Transverse colon (tissue), 4 donors: ENCODE results near the gene TTC36. TPM values are rescaled to one million over a fixed set of nuclear protein-coding genes. Genes with fewer than 3 reads are reported as not detected.

ENCODE experiments used
- DNase-seq: peaks from one replicate; pipeline ENCODE4 v3.0.0-alpha.2; 2019
- H3K27ac ChIP-seq, 4 donors: fragments of 200-600 bp; sonication (generic); 2 replicates each; pipeline ENCODE4 v1.5.1; 2016 to 2018; ENCODE audit warnings: inconsistent platforms in 4 of 4
- H3K27me3 ChIP-seq: fragments of 200-600 bp; sonication (generic); 2 replicates; pipeline ENCODE4 v1.5.1; 2017; ENCODE audit warnings: inconsistent platforms
- H3K36me3 ChIP-seq, 4 donors: fragments of 200-600 bp; sonication (generic); 2 replicates each; pipeline ENCODE4 v1.5.1; 2017 to 2019; ENCODE audit warnings: inconsistent platforms in 4 of 4
- H3K4me1 ChIP-seq, 4 donors: fragments of 200-600 bp; sonication (generic); 2 replicates each; pipeline ENCODE4 v1.5.1; 2017 to 2020; ENCODE audit warnings: inconsistent platforms in 4 of 4
- H3K4me3 ChIP-seq, 4 donors: fragments of 200-600 bp; sonication (generic); 1 replicate in 1 of 4; 2 replicates in 3 of 4; pipeline versions ENCODE4 v1.5.1 to v1.6.1; 2017 to 2019; ENCODE audit warnings: inconsistent platforms in 4 of 4
- H3K9me3 ChIP-seq, 2 donors: fragments of 200-600 bp; sonication (generic); 2 replicates each; pipeline ENCODE4 v1.5.1; 2017 to 2019; ENCODE audit warnings: inconsistent platforms in 2 of 2
- EP300 ChIP-seq: sonication (generic); formaldehyde crosslinking; IDR thresholded peaks from one replicate; pipeline ENCODE4 v1.6.1; 2017; ENCODE audit warnings: antibody characterized with exemption, low read depth
- POLR2A ChIP-seq: fragments of 450-650 bp; IDR thresholded peaks from one replicate; pipeline ENCODE4 v1.6.1; 2016; ENCODE audit warnings: antibody characterized with exemption, mild to moderate bottlenecking, moderate library complexity
- POLR2AphosphoS5 ChIP-seq, 3 donors: sonication (generic); formaldehyde crosslinking; IDR thresholded peaks; one replicate each; pipeline ENCODE4 v1.6.1; 2016; ENCODE audit warnings: antibody characterized with exemption in 3 of 3
- WGBS, 2 donors: methylation state at CpG; one replicate each; pipeline ENCODE4 v1.1.5; 2018; ENCODE audit warnings: low coverage in 1 of 2; 5-methylcytosine and 5-hydroxymethylcytosine counted together
- in situ Hi-C, 4 donors: fragments of 200-750 bp; cut with MboI; loops; one replicate each; pipeline versions ENCODE4 v1.15.0 to v1.15.1; 2017; ENCODE audit warnings: low sequenced_read_pairs in 3 of 4, low pct_ligation_motif_present in 1 of 4, low pct_unique_long_range_greater_than_20kb in 1 of 4
- intact Hi-C: fragments of 100-400 bp; cut with DNase I; formaldehyde crosslinking; loops from one replicate; pipeline ENCODE4 v1.15.1; 2023; ENCODE audit warnings: low total_unique reads
- total RNA-seq, 4 donors: library from RNA; depleted of rRNA; stranded (reverse); fragments of >200 nt; gene quantifications; one replicate each; pipeline ENCODE4 v1.1.0, GENCODE V29; 2016
- TF ChIP-seq, protein P1 (sequence below), 5 experiments: fragments of 200-600 bp in 3 of 5; fragments of 450-650 bp in 2 of 5; sonication (generic) in 3 of 5; IDR thresholded peaks; 1 replicate in 2 of 5; 2 replicates in 3 of 5; pipeline ENCODE4 v1.5.1; 2016 to 2017; ENCODE audit warnings: antibody characterized with exemption in 5 of 5, inconsistent platforms in 3 of 5, mild to moderate bottlenecking in 2 of 5, moderate library complexity in 1 of 5

Gene TTC36
- total RNA-seq, 4 donors from 2014 or later, result 2.2 to 17.9 TPM; not detected in 2

DNA sequence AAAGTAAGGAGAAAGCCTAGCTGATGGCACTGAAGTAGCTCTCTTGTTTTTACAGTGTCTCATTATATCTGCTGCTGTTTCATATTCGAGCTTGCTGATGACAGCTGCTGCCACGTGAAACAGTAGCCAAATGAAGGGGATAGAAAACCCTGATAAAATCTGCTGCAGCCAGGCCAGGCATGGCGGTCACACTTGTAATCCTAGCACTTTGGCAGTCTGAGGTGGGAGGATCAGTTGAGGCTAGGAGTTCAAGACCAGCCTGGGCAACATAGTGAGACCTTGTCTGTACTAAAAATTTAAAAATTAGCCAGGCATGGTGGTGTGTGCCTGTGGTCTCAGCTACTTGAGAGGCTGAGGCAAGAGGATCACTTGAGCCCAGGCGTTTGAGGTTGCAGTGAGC is 25.1 kb downstream of the TTC36 start:
- in situ Hi-C loops, result no loop called here
- H3K4me1 ChIP-seq, result no peaks in the 10 kb centered on the region
- WGBS, 2 donors, result 71 to 90% methylated on average over 2 to 4 of the region's 4 CpGs

DNA sequence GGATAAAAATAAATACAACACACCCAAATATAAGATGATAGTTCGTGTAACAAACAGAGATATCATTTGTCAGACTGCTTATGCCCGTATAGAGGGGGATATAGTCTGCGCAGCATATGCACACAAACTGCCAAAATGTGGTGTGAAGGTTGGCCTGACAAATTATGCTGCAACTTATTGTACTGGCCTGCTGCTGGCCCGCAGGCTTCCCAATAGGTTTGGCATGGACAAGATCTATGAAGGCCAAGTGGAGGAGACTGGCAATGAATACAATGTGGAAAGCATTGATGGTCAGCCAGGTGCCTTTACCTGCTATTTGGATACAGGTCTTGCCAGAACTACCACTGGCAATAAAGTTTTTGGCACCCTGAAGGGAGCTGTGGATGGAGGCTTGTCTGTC is 33.5 kb downstream of the TTC36 start:
- no peak overlapping the region for H3K4me3 ChIP-seq
- DNase-seq, result no peak
- intact Hi-C loops, result no loop called here
- H3K27ac ChIP-seq, result no peak overlapping the region
- H3K4me1 ChIP-seq, result peaks cover 0 to 10% (median 8%) of the 10 kb centered on the region in 4 donors
- 89 to 92% methylated on average over 3 to 4 of the region's 4 CpGs for WGBS, 2 donors
- H3K36me3 ChIP-seq, result peaks cover 0 to 12% (median 3%) of the 10 kb centered on the region in 4 donors
- in situ Hi-C loops, result no loop called here
- no peaks in the 10 kb centered on the region for H3K9me3 ChIP-seq
- no peak for TF ChIP-seq POLR2A
- TF ChIP-seq EP300, result no peak
- no peak for TF ChIP-seq POLR2AphosphoS5 (IDR thresholded peaks at IDR 0.05)
- TF ChIP-seq, protein P1, sequence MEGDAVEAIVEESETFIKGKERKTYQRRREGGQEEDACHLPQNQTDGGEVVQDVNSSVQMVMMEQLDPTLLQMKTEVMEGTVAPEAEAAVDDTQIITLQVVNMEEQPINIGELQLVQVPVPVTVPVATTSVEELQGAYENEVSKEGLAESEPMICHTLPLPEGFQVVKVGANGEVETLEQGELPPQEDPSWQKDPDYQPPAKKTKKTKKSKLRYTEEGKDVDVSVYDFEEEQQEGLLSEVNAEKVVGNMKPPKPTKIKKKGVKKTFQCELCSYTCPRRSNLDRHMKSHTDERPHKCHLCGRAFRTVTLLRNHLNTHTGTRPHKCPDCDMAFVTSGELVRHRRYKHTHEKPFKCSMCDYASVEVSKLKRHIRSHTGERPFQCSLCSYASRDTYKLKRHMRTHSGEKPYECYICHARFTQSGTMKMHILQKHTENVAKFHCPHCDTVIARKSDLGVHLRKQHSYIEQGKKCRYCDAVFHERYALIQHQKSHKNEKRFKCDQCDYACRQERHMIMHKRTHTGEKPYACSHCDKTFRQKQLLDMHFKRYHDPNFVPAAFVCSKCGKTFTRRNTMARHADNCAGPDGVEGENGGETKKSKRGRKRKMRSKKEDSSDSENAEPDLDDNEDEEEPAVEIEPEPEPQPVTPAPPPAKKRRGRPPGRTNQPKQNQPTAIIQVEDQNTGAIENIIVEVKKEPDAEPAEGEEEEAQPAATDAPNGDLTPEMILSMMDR (IDR thresholded peaks at IDR 0.05), result no peak
- H3K27me3 ChIP-seq, result no peaks in the 10 kb centered on the region

More for the DNA sequence above, 25.1 kb downstream of the TTC36 start:
- peaks cover 0 to 27% (median 4%) of the 10 kb centered on the region in 4 donors for H3K36me3 ChIP-seq
- H3K9me3 ChIP-seq, result no peaks in the 10 kb centered on the region
- no peak overlapping the region for H3K4me3 ChIP-seq
- intact Hi-C loops, result no loop called here
- no peak overlapping the region for H3K27ac ChIP-seq
- DNase-seq, result no peak
- no peaks in the 10 kb centered on the region for H3K27me3 ChIP-seq
- TF ChIP-seq, protein P1 (IDR thresholded peaks at IDR 0.05), result no peak
- TF ChIP-seq EP300, result no peak
- TF ChIP-seq POLR2AphosphoS5 (IDR thresholded peaks at IDR 0.05), result no peak
- TF ChIP-seq POLR2A, result no peak

DNA sequence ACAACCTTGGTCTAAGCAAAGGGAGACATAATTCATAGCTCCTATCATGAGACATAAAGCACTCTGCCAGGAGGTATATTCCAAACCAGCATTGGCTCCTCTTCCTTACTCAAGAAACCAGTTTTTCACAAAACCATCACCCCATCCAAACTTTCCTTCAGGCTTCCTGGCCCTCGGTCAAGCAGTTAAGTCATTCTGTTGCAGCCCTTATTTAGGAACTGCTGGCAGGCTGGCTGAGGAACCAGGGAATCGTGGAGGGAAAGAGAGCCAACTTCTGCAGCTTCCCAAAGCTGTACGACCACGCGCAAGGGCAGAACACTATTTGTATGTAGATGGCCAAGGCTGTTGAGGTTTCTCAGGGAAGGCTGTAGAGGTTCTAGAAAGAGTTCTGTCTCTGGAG is 37.8 kb downstream of the TTC36 start:
- H3K36me3 ChIP-seq, result no peaks in the 10 kb centered on the region
- no peaks in the 10 kb centered on the region for H3K27me3 ChIP-seq
- H3K27ac ChIP-seq, result peak overlapping the region; percentile 68 to 86 (median 80)
- in situ Hi-C loops (no loop called here), intact Hi-C loops (no loop called here)
- WGBS, 2 donors, result 40% methylated on average over 5 of the region's 5 CpGs; no CpG with 5 or more reads in 1 of the 2 donors
- H3K4me1 ChIP-seq, result peaks cover 0 to 10% (median 8%) of the 10 kb centered on the region in 4 donors
- TF ChIP-seq EP300 (no peak), POLR2AphosphoS5 (IDR thresholded peaks at IDR 0.05) (no peak), POLR2A (no peak)
- TF ChIP-seq, protein P1 (IDR thresholded peaks at IDR 0.05), result no peak
- H3K9me3 ChIP-seq, result no peaks in the 10 kb centered on the region
- peak overlapping the region in 3 of 4 donors; percentile 44 to 82 (median 49) for H3K4me3 ChIP-seq
- DNase-seq, result no peak

DNA sequence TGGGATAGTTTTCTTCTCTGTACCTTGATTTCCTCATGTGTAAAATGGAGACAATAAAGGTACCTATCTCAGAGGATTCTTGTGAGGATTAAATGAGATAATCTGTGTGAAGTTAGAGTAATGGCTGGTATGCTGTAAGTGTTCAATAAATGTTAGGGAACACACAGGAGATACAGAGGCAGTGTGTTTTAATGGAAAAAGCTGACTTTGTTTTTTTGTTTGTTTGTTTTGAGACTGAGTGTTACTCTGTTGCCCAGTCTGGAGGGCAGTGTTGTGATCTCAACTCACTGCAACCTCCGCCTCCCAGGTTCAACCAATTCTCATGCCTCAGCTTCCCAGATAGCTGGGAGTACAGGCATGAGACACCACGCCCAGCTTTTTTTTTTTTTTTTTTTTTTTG is 42.4 kb downstream of the TTC36 start:
- Histone ChIP-seq H3K36me3 (no peaks in the 10 kb centered on the region), H3K27ac (no peak overlapping the region), H3K27me3 (no peaks in the 10 kb centered on the region), H3K9me3 (no peaks in the 10 kb centered on the region), H3K4me3 (no peak overlapping the region), H3K4me1 (peaks cover 11 to 32% (median 28%) of the 10 kb centered on the region in 4 donors)
- 69% methylated on average over 2 of the region's 2 CpGs; no CpG with 5 or more reads in 1 of the 2 donors for WGBS, 2 donors
- in situ Hi-C loops (no loop called here), intact Hi-C loops (no loop called here)
- no peak for TF ChIP-seq POLR2AphosphoS5 (IDR thresholded peaks at IDR 0.05)
- TF ChIP-seq, protein P1 (IDR thresholded peaks at IDR 0.05), result no peak
- TF ChIP-seq POLR2A, result no peak
- TF ChIP-seq EP300, result no peak
- no peak for DNase-seq
